ENCODE data around the gene SNTG2. TPM values are rescaled to one million over a fixed set of nuclear protein-coding genes. Genes with fewer than 3 reads are reported as not detected.

SNTG2 gene
- total RNA-seq, 2 donors from 2014 or later = 4.1 to 11.9 TPM

DNA sequence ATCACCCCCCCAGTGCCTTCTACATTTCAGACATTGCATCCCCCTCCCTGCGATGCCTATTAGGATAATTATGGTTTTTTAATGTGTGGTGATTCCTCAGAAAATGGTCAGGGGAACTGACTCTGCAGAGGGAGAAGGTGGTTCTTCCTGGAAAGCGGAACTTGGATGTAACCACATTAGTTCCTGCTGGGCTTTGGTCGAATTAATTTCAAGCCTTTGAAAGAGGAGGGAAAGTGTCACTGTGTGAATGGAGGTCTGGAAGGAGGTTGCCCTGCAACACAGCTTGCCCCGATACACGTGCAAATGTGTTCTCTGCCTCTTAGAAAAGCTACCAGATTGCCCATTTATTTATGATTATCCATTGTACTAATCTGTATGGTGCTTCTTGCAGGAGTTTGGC, 399.5 kb downstream of the SNTG2 start:
- Mint-ChIP-seq H3K36me3 (ENCODE audit: low read depth) (no peaks in the 10 kb centered on the region), H3K4me3 (no peak overlapping the region), H3K9me3 (peaks cover 16% of the 10 kb centered on the region), H3K27me3 (ENCODE audit: insufficient read depth) (no peaks in the 10 kb centered on the region), H3K4me1 (no peaks in the 10 kb centered on the region), H3K27ac (no peak overlapping the region)
- Histone ChIP-seq H3K27me3 (ENCODE audit: control insufficient read depth, insufficient read depth, low read length, poor library complexity, severe bottlenecking) (no peaks in the 10 kb centered on the region), H3K4me1 (ENCODE audit: control insufficient read depth, insufficient read depth, low read length) (no peaks in the 10 kb centered on the region), H3K27ac (ENCODE audit: low read depth, low read length) (no peak overlapping the region), H3K9me3 (ENCODE audit: control insufficient read depth, low read length) (peaks cover 15% of the 10 kb centered on the region), H3K9ac (ENCODE audit: extremely low read depth, low read length, poor library complexity, severe bottlenecking) (no peak overlapping the region), H3K36me3 (ENCODE audit: control insufficient read depth, insufficient read depth, low read length) (no peaks in the 10 kb centered on the region), H3K4me3 (ENCODE audit: low read length) (no peak overlapping the region)
- WGBS, 2 experiments (ENCODE audit: insufficient coverage in 1 of 2, insufficient read length in 1 of 2) = 61 to 77% methylated on average over 4 to 5 of the region's 5 CpGs
- no peak for TF ChIP-seq CTCF (conservative IDR thresholded peaks at IDR 0.05)
- no peak for DNase-seq

GRCh38 chr2:1353124-1353523, 402.5 kb downstream of the SNTG2 start:
- H3K27ac Mint-ChIP-seq = no peak overlapping the region
- no peaks in the 10 kb centered on the region for H3K4me1 ChIP-seq (ENCODE audit: control insufficient read depth, insufficient read depth, low read length)
- peaks cover 11% of the 10 kb centered on the region for H3K9me3 Mint-ChIP-seq
- no peaks in the 10 kb centered on the region for H3K27me3 Mint-ChIP-seq (ENCODE audit: insufficient read depth)
- WGBS, 2 experiments (ENCODE audit: insufficient coverage in 1 of 2, insufficient read length in 1 of 2) = 94 to 95% methylated on average over 9 of the region's 9 CpGs
- no peak overlapping the region for H3K4me3 ChIP-seq (ENCODE audit: low read length)
- no peak overlapping the region for H3K4me3 Mint-ChIP-seq
- H3K9me3 ChIP-seq (ENCODE audit: control insufficient read depth, low read length) = peaks cover 14% of the 10 kb centered on the region
- TF ChIP-seq CTCF (conservative IDR thresholded peaks at IDR 0.05) = no peak
- H3K4me1 Mint-ChIP-seq = no peaks in the 10 kb centered on the region
- H3K9ac ChIP-seq (ENCODE audit: extremely low read depth, low read length, poor library complexity, severe bottlenecking) = no peak overlapping the region
- no peak for DNase-seq
- no peaks in the 10 kb centered on the region for H3K36me3 Mint-ChIP-seq (ENCODE audit: low read depth)
- H3K36me3 ChIP-seq (ENCODE audit: control insufficient read depth, insufficient read depth, low read length) = no peaks in the 10 kb centered on the region
- no peaks in the 10 kb centered on the region for H3K27me3 ChIP-seq (ENCODE audit: control insufficient read depth, insufficient read depth, low read length, poor library complexity, severe bottlenecking)
- no peak overlapping the region for H3K27ac ChIP-seq (ENCODE audit: low read depth, low read length)

DNA sequence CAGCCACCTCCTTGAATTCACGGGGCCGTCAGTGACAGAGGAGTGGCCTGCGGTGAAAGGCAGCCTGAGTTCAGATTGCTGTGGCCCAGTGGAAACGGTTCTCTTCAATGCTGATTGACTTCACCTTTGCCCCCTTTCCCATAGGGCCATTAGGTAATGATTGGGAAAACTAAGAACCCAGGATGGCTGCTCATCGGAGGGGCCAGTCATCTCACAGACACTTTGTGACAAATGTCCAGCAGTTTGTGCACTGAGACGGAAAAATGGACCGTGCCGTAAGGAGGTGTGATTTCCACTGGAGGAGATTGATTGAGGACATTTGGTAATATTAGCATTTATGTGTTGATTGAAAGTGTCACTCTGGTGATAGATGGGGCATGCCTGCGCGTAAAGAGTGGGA, 402.9 kb downstream of the SNTG2 start:
- no peak for DNase-seq
- H3K36me3 ChIP-seq (ENCODE audit: control insufficient read depth, insufficient read depth, low read length) = no peaks in the 10 kb centered on the region
- peaks cover 10% of the 10 kb centered on the region for H3K9me3 ChIP-seq (ENCODE audit: control insufficient read depth, low read length)
- Mint-ChIP-seq H3K4me1 (no peaks in the 10 kb centered on the region), H3K27me3 (ENCODE audit: insufficient read depth) (no peaks in the 10 kb centered on the region), H3K4me3 (no peak overlapping the region), H3K9me3 (peaks cover 7% of the 10 kb centered on the region), H3K36me3 (ENCODE audit: low read depth) (no peaks in the 10 kb centered on the region), H3K27ac (no peak overlapping the region)
- no peaks in the 10 kb centered on the region for H3K4me1 ChIP-seq (ENCODE audit: control insufficient read depth, insufficient read depth, low read length)
- H3K4me3 ChIP-seq (ENCODE audit: low read length) = no peak overlapping the region
- TF ChIP-seq CTCF (conservative IDR thresholded peaks at IDR 0.05) = no peak
- H3K9ac ChIP-seq (ENCODE audit: extremely low read depth, low read length, poor library complexity, severe bottlenecking) = no peak overlapping the region
- WGBS, 2 experiments (ENCODE audit: insufficient coverage in 1 of 2, insufficient read length in 1 of 2) = 77 to 90% methylated on average over 8 to 10 of the region's 10 CpGs
- no peaks in the 10 kb centered on the region for H3K27me3 ChIP-seq (ENCODE audit: control insufficient read depth, insufficient read depth, low read length, poor library complexity, severe bottlenecking)
- no peak overlapping the region for H3K27ac ChIP-seq (ENCODE audit: low read depth, low read length)

Measured in endodermal cell (in vitro differentiated cells).